GM12878 (cell line): ENCODE results near the gene STRADB.

Source experiments
- CBFB ChIP-seq: IDR thresholded peaks from 2 replicates; pipeline ENCODE4 v1.6.1; 2016; ENCODE audit warnings: antibody characterized with exemption, low read depth
- EZH2 ChIP-seq: IDR thresholded peaks from 2 replicates; pipeline ENCODE4 v1.6.1; 2012; ENCODE audit warnings: low read depth, mild to moderate bottlenecking, control low read depth, inconsistent platforms, low read length, borderline replicate concordance; ENCODE audit not compliant: control insufficient read depth
- HDAC2 ChIP-seq: fragments of 200-600 bp; sonication (generic); IDR thresholded peaks from 2 replicates; pipeline ENCODE4 v1.6.1; 2017
- KAT2A ChIP-seq: conservative IDR thresholded peaks from 2 replicates; pipeline ENCODE4 v1.6.1; 2011; ENCODE audit warnings: low read depth, low read length; ENCODE audit not compliant: control insufficient read depth
- POLR2A ChIP-seq: IDR thresholded peaks from 2 replicates; pipeline ENCODE4 v1.6.1; 2011; ENCODE audit warnings: low read depth, mild to moderate bottlenecking, low read length
- RAD21 ChIP-seq: IDR thresholded peaks from 2 replicates; pipeline ENCODE4 v1.6.1; 2011; ENCODE audit warnings: mild to moderate bottlenecking, low read depth, low read length, moderate library complexity; ENCODE audit not compliant: insufficient read depth
- SMC3 ChIP-seq: IDR thresholded peaks from 2 replicates; pipeline ENCODE4 v1.6.1; 2011; ENCODE audit warnings: low read length, improper control_type of control experiment, borderline replicate concordance
- YBX1 ChIP-seq: fragments of 450-650 bp; IDR thresholded peaks from 2 replicates; pipeline ENCODE4 v1.6.1; 2016; ENCODE audit warnings: antibody characterized with exemption
- ZNF217 ChIP-seq: fragments of 450-650 bp; IDR thresholded peaks from 2 replicates; pipeline ENCODE4 v1.6.1; 2017; ENCODE audit warnings: antibody characterized with exemption, mild to moderate bottlenecking
- TF ChIP-seq, protein P1 (sequence below), 3 experiments: IDR thresholded peaks in 2 of 3; conservative IDR thresholded peaks in 1 of 3; 2 replicates each; pipeline ENCODE4 v1.5.1; 2011; ENCODE audit warnings: low read depth in 3 of 3, low read length in 3 of 3, mild to moderate bottlenecking in 3 of 3, control low read depth in 2 of 3, moderate library complexity in 2 of 3, inconsistent platforms in 1 of 3, mixed read lengths in 1 of 3; ENCODE audit not compliant: control insufficient read depth in 2 of 3, insufficient read depth in 1 of 3; ENCODE audit errors: extremely low read depth in 1 of 3
- TF ChIP-seq, protein P2 (sequence below): fragments of 450-650 bp; IDR thresholded peaks from 2 replicates; pipeline ENCODE4 v1.6.1; 2017; ENCODE audit warnings: mild to moderate bottlenecking, moderate library complexity
- TF ChIP-seq, protein P3 (sequence below): IDR thresholded peaks from 2 replicates; pipeline ENCODE4 v1.6.1; 2012; ENCODE audit warnings: mild to moderate bottlenecking, low read depth, low read length

DNA sequence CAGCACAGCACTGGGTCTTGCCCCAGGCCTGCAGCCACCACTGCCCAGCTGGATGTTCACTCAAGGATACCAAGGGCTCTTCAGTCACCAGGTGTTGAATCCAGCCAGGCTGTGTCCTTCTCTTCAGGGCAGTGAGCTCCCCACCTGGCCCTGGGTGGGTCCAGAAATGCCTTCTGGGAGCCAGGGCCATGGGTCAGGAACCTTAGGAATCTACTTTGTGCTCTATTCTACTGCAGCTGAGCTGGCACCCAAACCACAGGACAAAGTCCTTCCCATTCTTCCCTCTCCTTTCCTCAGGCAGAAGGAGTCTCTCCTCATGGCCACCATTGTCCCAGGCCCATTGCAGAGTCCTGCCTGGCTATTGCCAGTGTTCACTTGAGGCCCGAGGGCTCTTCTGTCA is 13.0 kb downstream of the STRADB start:
- TF ChIP-seq, protein P1, sequence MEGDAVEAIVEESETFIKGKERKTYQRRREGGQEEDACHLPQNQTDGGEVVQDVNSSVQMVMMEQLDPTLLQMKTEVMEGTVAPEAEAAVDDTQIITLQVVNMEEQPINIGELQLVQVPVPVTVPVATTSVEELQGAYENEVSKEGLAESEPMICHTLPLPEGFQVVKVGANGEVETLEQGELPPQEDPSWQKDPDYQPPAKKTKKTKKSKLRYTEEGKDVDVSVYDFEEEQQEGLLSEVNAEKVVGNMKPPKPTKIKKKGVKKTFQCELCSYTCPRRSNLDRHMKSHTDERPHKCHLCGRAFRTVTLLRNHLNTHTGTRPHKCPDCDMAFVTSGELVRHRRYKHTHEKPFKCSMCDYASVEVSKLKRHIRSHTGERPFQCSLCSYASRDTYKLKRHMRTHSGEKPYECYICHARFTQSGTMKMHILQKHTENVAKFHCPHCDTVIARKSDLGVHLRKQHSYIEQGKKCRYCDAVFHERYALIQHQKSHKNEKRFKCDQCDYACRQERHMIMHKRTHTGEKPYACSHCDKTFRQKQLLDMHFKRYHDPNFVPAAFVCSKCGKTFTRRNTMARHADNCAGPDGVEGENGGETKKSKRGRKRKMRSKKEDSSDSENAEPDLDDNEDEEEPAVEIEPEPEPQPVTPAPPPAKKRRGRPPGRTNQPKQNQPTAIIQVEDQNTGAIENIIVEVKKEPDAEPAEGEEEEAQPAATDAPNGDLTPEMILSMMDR (IDR thresholded peaks at IDR 0.05 in 2 of 3, conservative IDR thresholded peaks at IDR 0.05 in 1 of 3; ENCODE audit: control insufficient read depth in 2 of 3, extremely low read depth in 1 of 3, insufficient read depth in 1 of 3, low read depth in 3 of 3, low read length in 3 of 3): no peak
- TF ChIP-seq RAD21: no peak
- no peak for TF ChIP-seq ZNF217
- TF ChIP-seq HDAC2: no peak
- TF ChIP-seq POLR2A: no peak
- no peak for TF ChIP-seq YBX1
- TF ChIP-seq, protein P2, sequence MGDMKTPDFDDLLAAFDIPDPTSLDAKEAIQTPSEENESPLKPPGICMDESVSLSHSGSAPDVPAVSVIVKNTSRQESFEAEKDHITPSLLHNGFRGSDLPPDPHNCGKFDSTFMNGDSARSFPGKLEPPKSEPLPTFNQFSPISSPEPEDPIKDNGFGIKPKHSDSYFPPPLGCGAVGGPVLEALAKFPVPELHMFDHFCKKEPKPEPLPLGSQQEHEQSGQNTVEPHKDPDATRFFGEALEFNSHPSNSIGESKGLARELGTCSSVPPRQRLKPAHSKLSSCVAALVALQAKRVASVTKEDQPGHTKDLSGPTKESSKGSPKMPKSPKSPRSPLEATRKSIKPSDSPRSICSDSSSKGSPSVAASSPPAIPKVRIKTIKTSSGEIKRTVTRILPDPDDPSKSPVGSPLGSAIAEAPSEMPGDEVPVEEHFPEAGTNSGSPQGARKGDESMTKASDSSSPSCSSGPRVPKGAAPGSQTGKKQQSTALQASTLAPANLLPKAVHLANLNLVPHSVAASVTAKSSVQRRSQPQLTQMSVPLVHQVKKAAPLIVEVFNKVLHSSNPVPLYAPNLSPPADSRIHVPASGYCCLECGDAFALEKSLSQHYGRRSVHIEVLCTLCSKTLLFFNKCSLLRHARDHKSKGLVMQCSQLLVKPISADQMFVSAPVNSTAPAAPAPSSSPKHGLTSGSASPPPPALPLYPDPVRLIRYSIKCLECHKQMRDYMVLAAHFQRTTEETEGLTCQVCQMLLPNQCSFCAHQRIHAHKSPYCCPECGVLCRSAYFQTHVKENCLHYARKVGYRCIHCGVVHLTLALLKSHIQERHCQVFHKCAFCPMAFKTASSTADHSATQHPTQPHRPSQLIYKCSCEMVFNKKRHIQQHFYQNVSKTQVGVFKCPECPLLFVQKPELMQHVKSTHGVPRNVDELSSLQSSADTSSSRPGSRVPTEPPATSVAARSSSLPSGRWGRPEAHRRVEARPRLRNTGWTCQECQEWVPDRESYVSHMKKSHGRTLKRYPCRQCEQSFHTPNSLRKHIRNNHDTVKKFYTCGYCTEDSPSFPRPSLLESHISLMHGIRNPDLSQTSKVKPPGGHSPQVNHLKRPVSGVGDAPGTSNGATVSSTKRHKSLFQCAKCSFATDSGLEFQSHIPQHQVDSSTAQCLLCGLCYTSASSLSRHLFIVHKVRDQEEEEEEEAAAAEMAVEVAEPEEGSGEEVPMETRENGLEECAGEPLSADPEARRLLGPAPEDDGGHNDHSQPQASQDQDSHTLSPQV: no peak
- no peak for TF ChIP-seq EZH2
- TF ChIP-seq, protein P3, sequence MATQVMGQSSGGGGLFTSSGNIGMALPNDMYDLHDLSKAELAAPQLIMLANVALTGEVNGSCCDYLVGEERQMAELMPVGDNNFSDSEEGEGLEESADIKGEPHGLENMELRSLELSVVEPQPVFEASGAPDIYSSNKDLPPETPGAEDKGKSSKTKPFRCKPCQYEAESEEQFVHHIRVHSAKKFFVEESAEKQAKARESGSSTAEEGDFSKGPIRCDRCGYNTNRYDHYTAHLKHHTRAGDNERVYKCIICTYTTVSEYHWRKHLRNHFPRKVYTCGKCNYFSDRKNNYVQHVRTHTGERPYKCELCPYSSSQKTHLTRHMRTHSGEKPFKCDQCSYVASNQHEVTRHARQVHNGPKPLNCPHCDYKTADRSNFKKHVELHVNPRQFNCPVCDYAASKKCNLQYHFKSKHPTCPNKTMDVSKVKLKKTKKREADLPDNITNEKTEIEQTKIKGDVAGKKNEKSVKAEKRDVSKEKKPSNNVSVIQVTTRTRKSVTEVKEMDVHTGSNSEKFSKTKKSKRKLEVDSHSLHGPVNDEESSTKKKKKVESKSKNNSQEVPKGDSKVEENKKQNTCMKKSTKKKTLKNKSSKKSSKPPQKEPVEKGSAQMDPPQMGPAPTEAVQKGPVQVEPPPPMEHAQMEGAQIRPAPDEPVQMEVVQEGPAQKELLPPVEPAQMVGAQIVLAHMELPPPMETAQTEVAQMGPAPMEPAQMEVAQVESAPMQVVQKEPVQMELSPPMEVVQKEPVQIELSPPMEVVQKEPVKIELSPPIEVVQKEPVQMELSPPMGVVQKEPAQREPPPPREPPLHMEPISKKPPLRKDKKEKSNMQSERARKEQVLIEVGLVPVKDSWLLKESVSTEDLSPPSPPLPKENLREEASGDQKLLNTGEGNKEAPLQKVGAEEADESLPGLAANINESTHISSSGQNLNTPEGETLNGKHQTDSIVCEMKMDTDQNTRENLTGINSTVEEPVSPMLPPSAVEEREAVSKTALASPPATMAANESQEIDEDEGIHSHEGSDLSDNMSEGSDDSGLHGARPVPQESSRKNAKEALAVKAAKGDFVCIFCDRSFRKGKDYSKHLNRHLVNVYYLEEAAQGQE: no peak
- TF ChIP-seq SMC3: no peak
- no peak for TF ChIP-seq KAT2A
- TF ChIP-seq CBFB: no peak
